ENCODE data around the gene NTSR2. TPM values are rescaled to one million over a fixed set of nuclear protein-coding genes. Genes with fewer than 3 reads are reported as not detected.

NTSR2 gene
- not detected for polyA plus RNA-seq (ENCODE audit: low read depth in 6 of 6)

GRCh38 chr2:11669454-11670291 is at the start of gene NTSR2:
Gene NTSR2, minus strand, starts transcription at chr2:11670195. Its CDS starts 66 bp downstream, at chr2:11670129.
- peak within 1 kb of the TSS in 1 of 6 donors; percentile 47 for H3K27ac Mint-ChIP-seq
- DNase-seq = peak; percentile 15
- H3K4me3 Mint-ChIP-seq = no peak within 1 kb of the TSS
- peak; percentile 59 to 63 for ATAC-seq (ENCODE audit: low read depth in 2 of 2)
- peaks cover 11 to 31% (median 12%) of the 10 kb centered on the region in 3 donors for H3K4me1 Mint-ChIP-seq
- peaks cover 41 to 45% (median 45%) of the 10 kb centered on the region in 3 donors for H3K27me3 Mint-ChIP-seq
- peaks cover 0 to 7% (median 0%) of the 10 kb centered on the region in 7 donors for H3K9me3 Mint-ChIP-seq
- peaks cover 0 to 8% of the 10 kb centered on the region in 2 donors for H3K36me3 Mint-ChIP-seq

DNA sequence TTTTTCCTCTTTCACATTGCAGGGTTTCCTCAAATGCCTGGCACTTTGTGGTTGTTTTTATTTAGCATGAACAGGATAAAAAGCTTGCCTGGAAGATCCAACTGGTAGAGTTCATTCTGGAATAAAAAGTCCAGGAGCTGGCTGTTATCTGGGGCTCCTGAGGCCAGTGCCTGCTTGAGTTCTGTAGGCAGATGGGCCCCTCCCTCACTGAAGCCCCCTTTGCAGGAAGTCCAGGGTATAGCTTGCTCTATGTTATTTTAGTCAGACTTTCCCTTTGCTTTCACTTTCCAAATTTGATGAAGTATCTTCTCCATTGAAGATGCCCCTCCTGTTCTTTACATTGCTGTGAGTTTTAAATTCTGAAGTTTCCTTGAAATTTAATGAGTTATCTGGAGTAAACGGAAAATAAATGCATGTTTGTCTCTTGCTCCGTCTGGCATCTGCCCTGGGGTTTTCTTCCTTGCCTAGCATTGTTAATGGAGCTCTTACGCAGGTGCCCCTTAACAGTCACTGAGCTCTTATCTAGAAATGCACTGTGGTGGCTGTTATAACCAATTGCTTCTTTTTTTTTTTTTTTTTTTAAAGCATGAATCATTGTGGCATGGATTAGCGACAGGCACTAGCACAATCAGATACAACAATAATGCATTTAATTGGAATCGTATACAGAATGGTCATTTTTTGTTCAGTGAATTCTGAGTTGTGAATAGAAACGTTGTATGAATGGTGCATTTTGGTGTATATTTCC is 49.4 kb upstream of the NTSR2 start:
- Mint-ChIP-seq H3K36me3 (no peaks in the 10 kb centered on the region), H3K27ac (peak overlapping the region in 1 of 6 donors; percentile 8), H3K4me1 (peaks cover 16 to 25% (median 21%) of the 10 kb centered on the region in 3 donors), H3K4me3 (peak overlapping the region in 7 of 8 donors; percentile 1 to 77 (median 44)), H3K9me3 (no peaks in the 10 kb centered on the region), H3K27me3 (peaks cover 10 to 31% (median 28%) of the 10 kb centered on the region in 3 donors)
- ATAC-seq (ENCODE audit: low read depth in 2 of 2) = no peak
- no peak for DNase-seq

- Mint-ChIP-seq H3K36me3 (no peaks in the 10 kb centered on the region), H3K27ac (no peak overlapping the region), H3K27me3 (peaks cover 10 to 29% (median 20%) of the 10 kb centered on the region in 3 donors), H3K4me1 (peaks cover 16 to 25% (median 21%) of the 10 kb centered on the region in 3 donors), H3K9me3 (no peaks in the 10 kb centered on the region), H3K4me3 (no peak overlapping the region)
- DNase-seq (no peak), ATAC-seq (ENCODE audit: low read depth in 2 of 2) (no peak)
Observed at GRCh38 chr2:11718606-11719005, 48.6 kb upstream of the NTSR2 start.

DNA sequence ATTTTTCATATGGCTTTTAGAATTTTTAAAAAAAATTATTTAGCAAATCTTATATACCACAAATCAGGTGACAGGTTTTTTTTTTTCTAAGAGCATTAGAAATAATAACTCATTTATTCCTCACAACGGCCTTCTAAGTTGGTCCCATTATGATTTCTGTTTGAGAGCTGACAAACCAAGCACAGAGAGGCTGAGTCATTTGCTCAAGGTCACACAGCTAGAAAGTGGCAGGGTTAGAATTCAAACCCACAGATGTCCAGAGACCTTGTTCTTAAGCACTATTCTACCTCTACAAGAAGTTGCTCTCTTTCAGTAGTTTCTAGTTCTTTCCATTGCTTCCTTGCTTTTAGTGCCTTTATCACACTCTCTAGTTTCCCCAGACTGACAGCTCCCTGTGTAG is 47.6 kb upstream of the NTSR2 start:
- H3K9me3 Mint-ChIP-seq = no peaks in the 10 kb centered on the region
- H3K27ac Mint-ChIP-seq = no peak overlapping the region
- H3K27me3 Mint-ChIP-seq = peaks cover 5 to 29% (median 20%) of the 10 kb centered on the region in 3 donors
- H3K36me3 Mint-ChIP-seq = no peaks in the 10 kb centered on the region
- peaks cover 16 to 25% (median 21%) of the 10 kb centered on the region in 3 donors for H3K4me1 Mint-ChIP-seq
- DNase-seq = no peak
- H3K4me3 Mint-ChIP-seq = peak overlapping the region in 1 of 8 donors; percentile 12
- no peak for ATAC-seq (ENCODE audit: low read depth in 2 of 2)

- Mint-ChIP-seq H3K27me3 (peaks cover 8 to 29% (median 12%) of the 10 kb centered on the region in 3 donors), H3K9me3 (no peaks in the 10 kb centered on the region), H3K27ac (peak overlapping the region in 1 of 6 donors; percentile 83), H3K36me3 (no peaks in the 10 kb centered on the region), H3K4me3 (peak overlapping the region in 1 of 8 donors; percentile 67), H3K4me1 (peaks cover 16 to 25% (median 21%) of the 10 kb centered on the region in 3 donors)
- ATAC-seq (ENCODE audit: low read depth in 2 of 2) = peak in 1 of 2 donors; percentile 28
- no peak for DNase-seq
Observed at GRCh38 chr2:11716689-11717321, 46.8 kb upstream of the NTSR2 start.

- DNase-seq (no peak), ATAC-seq (ENCODE audit: low read depth in 2 of 2) (no peak)
- Mint-ChIP-seq H3K4me1 (peaks cover 16 to 25% (median 21%) of the 10 kb centered on the region in 3 donors), H3K27ac (no peak overlapping the region), H3K36me3 (no peaks in the 10 kb centered on the region), H3K9me3 (no peaks in the 10 kb centered on the region), H3K4me3 (no peak overlapping the region), H3K27me3 (peaks cover 8 to 26% (median 11%) of the 10 kb centered on the region in 3 donors)
Observed at GRCh38 chr2:11715987-11716652, 46.1 kb upstream of the NTSR2 start.

DNA sequence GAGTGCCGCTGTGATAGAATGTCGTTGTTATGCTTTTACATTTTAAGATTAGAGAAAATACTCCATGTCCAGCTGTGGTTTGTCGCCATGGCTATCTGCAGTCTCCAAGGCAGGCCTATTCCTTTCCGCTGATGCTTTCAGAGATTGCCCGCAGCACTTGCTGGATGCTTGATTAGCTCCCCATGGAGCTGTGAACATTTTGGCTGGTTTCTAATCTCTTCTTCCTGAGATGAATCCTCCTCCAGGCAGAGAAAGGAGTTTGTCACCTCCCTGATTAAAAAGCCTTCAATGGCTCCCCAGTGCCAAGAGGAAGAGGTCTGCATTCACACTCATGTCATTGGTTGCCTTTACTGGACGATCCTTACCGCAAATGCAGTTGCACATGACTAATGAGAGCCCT is 43.8 kb upstream of the NTSR2 start:
- ATAC-seq (ENCODE audit: low read depth in 2 of 2) = no peak
- H3K9me3 Mint-ChIP-seq = no peaks in the 10 kb centered on the region
- no peaks in the 10 kb centered on the region for H3K36me3 Mint-ChIP-seq
- H3K4me1 Mint-ChIP-seq = peaks cover 9 to 16% (median 14%) of the 10 kb centered on the region in 3 donors
- no peak overlapping the region for H3K4me3 Mint-ChIP-seq
- no peak for DNase-seq
- peak overlapping the region in 1 of 6 donors; percentile 8 for H3K27ac Mint-ChIP-seq
- H3K27me3 Mint-ChIP-seq = peaks cover 0 to 21% (median 3%) of the 10 kb centered on the region in 3 donors

DNA sequence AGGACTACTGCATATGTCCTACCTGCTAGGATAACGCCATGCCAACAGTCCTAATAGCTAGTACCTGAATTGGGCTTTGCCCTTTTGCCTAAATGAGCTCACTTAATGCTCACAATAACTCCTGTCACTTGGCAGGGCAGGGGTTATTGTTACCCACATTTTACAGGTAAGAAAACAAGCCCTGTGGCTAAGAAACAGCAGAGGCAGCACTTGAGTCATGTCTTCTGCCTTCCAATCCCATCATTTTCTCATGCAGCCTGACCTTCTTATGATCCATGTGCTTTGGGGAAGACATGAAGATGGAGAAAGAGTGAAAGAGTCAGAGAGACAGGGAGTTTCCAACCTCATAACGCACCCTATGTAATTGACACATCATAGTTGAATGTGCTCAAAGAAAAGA is 42.9 kb upstream of the NTSR2 start:
- H3K4me3 Mint-ChIP-seq = no peak overlapping the region
- peaks cover 9 to 14% (median 12%) of the 10 kb centered on the region in 3 donors for H3K4me1 Mint-ChIP-seq
- no peaks in the 10 kb centered on the region for H3K9me3 Mint-ChIP-seq
- peaks cover 0 to 27% (median 3%) of the 10 kb centered on the region in 3 donors for H3K27me3 Mint-ChIP-seq
- ATAC-seq (ENCODE audit: low read depth in 2 of 2) = no peak
- H3K36me3 Mint-ChIP-seq = no peaks in the 10 kb centered on the region
- no peak overlapping the region for H3K27ac Mint-ChIP-seq
- DNase-seq = no peak

- H3K27ac Mint-ChIP-seq = peak overlapping the region in 1 of 6 donors; percentile 9
- H3K4me3 Mint-ChIP-seq = no peak overlapping the region
- H3K36me3 Mint-ChIP-seq = peaks cover 0 to 5% of the 10 kb centered on the region in 2 donors
- peaks cover 3 to 32% (median 7%) of the 10 kb centered on the region in 3 donors for H3K27me3 Mint-ChIP-seq
- no peaks in the 10 kb centered on the region for H3K9me3 Mint-ChIP-seq
- H3K4me1 Mint-ChIP-seq = peaks cover 3 to 5% (median 5%) of the 10 kb centered on the region in 3 donors
- no peak for ATAC-seq (ENCODE audit: low read depth in 2 of 2)
- DNase-seq = no peak
Observed at GRCh38 chr2:11711751-11712150, 41.8 kb upstream of the NTSR2 start.

DNA sequence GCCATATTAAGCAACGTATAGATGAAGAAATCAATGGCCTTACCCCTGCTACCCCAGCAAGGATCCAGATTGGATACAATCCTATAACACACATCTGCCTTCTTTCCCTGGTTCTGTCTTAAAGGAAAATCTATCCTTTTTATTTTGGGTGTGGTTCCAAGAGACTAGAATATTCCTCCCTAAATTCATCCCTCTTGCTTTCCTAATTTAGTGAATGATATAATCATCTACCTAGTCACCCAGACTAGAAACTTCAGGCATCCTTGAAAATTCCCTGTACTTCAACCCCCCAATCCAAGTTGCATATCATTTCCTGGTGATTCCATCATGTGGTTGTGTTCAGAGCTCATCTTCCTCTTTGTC is 41.3 kb upstream of the NTSR2 start:
- Mint-ChIP-seq H3K36me3 (peaks cover 0 to 5% of the 10 kb centered on the region in 2 donors), H3K4me1 (peaks cover under 1 to 3% (median under 1%) of the 10 kb centered on the region in 3 donors), H3K9me3 (no peaks in the 10 kb centered on the region), H3K4me3 (no peak overlapping the region), H3K27me3 (peaks cover 3 to 32% (median 8%) of the 10 kb centered on the region in 3 donors), H3K27ac (peak overlapping the region in 1 of 6 donors; percentile 9)
- ATAC-seq (ENCODE audit: low read depth in 2 of 2) = no peak
- DNase-seq = no peak

- Mint-ChIP-seq H3K4me3 (no peak overlapping the region), H3K27ac (no peak overlapping the region), H3K4me1 (peaks cover 0 to 3% (median 0%) of the 10 kb centered on the region in 3 donors), H3K27me3 (peaks cover 3 to 31% (median 8%) of the 10 kb centered on the region in 3 donors), H3K36me3 (peaks cover 0 to 5% of the 10 kb centered on the region in 2 donors), H3K9me3 (no peaks in the 10 kb centered on the region)
- DNase-seq (no peak), ATAC-seq (ENCODE audit: low read depth in 2 of 2) (no peak)
Observed at GRCh38 chr2:11710632-11711353, 40.8 kb upstream of the NTSR2 start.

GRCh38 chr2:11710210-11710609 is 40.2 kb upstream of the NTSR2 start:
- Mint-ChIP-seq H3K4me3 (no peak overlapping the region), H3K4me1 (no peaks in the 10 kb centered on the region), H3K9me3 (no peaks in the 10 kb centered on the region), H3K27me3 (peaks cover 3 to 25% (median 8%) of the 10 kb centered on the region in 3 donors), H3K27ac (no peak overlapping the region), H3K36me3 (peaks cover 0 to 5% of the 10 kb centered on the region in 2 donors)
- ATAC-seq (ENCODE audit: low read depth in 2 of 2) (no peak), DNase-seq (no peak)
